DLD1 (cell line): ENCODE data around the gene BBS2.

Experiments used
- in situ Hi-C: cut with HindIII; loops from 2 replicates; pipeline ENCODE4 v1.10.0; 2017; ENCODE audit warnings: low sequenced_read_pairs

Gene BBS2

DNA sequence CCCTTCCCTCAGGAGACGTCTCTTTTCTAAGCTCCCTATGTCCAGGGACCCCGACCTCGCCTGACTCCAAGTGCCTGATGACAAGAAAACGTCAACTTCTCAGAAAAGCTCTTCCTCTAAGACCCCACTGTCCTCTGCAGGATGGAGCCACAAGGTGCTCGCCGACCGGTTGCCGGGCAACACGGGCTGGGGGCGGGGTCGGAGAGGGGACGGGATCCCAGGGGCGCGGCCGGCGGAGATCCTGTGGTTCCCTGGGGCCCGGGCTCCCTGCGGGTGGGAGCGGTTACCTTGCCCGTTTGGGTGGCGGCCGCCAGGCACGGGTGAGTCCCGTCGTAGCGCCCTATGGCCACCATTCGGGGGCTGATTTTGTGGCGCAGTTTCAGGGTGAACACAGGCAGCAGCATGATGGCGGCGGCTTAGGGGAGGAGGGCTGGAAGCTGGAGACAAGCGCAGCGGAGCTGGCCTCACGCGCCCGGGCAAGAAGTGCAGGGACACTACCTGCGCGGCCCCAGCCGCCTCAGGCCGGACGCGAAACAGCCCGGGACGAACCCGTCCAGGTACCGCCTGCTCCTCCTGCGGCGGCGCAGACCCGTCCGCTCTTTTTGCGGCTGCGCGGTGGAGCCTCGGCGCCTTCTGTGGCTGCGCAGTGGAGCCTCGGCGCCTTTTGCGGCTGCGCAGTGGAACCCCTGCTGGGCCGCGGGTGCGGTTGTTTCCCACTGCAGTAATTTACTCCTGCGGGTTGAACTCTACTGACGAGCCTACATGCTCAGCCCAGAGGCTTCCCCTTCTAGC is at the start of gene BBS2:
Gene BBS2 (minus strand): TSS at position 566 of the 792 bp plus-strand sequence. CDS start 162 bp downstream, at position 404.
- in situ Hi-C loops: no loop called here

GRCh38 chr16:56564793-56565477 is 45.1 kb upstream of the BBS2 start, which contains the start of gene MT4:
Gene MT4 (plus strand): TSS chr16:56565073. CDS start chr16:56565129, 56 bp downstream.
- in situ Hi-C loops: no loop called here

DNA sequence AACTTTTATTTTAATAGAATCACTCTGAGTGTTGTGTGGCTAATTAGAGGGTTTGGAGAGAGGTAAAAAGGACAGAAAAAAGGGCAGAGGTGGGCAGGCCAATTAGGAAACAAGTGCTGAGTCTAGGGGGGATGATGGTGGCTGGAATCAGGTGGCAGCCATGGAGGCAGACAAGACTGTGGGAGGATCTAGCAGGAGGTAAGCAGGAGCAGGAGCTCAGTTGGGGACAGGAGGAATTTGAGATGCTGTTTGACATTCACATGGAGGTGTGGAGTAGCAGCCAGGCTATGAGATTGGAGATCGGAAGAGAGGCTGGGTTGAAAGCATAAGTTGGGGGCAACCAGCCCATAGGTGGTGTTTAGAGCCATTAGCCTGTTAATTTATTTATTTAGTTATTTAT is 41.3 kb upstream of the BBS2 start:
- in situ Hi-C loops: no loop called here

DNA sequence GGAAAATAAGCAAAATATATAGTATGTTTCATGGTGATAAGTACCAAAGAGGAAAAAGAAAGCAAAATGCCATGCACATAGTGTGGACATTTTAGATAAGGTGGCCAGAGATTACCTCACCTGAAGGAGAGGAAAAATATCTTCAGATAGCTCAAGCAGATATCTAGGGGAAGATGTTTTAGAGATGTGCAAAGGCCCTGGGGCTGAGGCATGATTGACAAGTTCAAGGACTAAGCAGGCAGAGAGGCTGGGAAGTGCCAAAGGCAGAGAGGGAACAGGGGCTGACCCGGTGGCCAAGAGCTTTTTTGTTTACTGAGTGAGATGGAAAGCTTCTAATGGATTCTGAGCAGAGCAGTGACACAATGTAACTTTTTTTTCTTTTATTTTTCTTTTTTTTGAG is 40.6 kb upstream of the BBS2 start:
- in situ Hi-C loops: no loop called here

GRCh38 chr16:56559109-56559508 is 39.3 kb upstream of the BBS2 start:
- in situ Hi-C loops: no loop called here

DNA sequence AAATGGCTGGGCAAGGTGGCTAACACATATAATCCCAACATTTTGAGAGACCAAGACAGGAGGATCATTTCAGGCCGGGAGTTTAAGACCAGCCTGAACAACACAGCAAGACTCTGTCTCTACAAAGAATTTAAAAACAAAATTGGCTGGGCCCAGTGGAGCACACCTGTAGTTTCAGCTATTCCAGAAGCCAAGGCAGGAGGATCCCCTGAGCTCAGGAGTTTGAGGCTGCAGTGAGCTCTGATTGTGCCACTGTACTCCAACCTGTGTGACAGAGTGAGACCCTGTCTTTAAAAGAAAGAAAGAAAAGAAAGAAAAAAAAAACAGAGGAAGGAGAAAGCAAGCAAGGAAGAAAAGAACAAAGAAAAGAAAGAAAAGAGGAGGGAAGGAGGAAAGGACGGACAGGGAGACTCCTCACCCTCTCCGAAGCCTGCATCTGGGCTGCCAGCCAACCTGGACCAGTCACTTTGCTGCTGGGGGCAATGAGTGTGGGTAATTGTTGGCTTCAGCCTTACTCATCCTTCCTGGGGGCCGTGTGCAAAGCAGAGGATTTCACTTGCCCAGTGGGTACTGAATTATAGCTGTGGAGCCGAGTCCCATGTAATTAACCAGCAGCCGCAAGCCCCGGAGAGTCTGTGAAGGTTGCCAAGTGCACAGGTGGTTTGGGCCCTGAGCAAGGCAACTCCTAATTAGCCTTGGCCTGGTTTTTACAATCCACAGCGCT is 38.4 kb upstream of the BBS2 start:
- in situ Hi-C loops: no loop called here

GRCh38 chr16:56554441-56554840 is 34.6 kb upstream of the BBS2 start:
- in situ Hi-C loops: no loop called here

GRCh38 chr16:56551796-56552738 is 32.2 kb upstream of the BBS2 start:
- in situ Hi-C loops: no loop called here

- in situ Hi-C loops: no loop called here
Measured at GRCh38 chr16:56549744-56550385, 30.0 kb upstream of the BBS2 start.

DNA sequence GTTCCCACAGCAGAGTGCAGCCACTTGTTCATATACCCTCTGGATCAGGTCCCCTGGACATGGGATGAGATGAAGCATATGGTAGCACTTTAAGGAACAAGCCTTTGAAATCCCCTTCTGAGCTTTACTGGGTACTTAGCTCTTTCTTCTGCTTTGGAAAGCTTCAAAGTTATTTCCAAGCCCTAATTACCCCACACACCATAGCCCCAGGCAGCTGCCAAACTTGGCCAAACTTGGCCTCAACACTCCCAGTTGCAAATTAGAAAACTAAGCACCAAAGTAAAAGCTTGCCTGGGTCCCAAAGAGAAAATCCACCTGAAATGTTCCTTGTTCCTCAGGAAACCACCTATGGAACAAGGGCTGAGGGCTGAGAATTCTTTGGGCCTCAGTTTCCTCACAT is 29.3 kb upstream of the BBS2 start:
- in situ Hi-C loops: no loop called here

DNA sequence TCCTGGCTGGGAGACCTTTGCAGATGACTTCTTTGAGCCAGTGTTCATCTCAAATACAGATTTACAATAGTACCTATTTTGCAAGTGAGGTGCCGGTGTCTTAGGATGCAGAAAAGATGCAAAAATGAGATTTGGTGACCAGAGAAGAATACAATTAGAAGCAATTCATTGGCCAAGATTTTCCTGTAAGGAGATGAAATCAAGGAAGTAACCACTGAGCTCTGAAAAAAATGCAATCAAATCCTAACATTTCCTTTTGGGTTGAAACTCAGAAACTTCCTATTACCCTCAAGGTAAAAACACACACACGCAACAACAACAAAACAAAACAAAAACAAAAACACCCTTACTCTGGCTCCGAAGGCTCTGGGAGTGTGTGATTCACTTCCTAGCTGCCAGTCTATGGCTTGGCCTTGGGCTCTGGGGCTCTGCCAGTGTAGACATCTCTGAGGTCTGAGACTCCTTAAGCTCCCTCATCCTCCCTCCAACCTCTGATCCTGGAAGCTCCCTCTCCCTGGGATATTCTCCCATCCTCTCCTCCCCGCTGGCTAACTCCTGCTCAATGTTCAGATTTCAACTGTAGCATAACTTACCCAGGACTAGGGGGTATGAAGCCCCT is 28.2 kb upstream of the BBS2 start:
- in situ Hi-C loops: no loop called here

DNA sequence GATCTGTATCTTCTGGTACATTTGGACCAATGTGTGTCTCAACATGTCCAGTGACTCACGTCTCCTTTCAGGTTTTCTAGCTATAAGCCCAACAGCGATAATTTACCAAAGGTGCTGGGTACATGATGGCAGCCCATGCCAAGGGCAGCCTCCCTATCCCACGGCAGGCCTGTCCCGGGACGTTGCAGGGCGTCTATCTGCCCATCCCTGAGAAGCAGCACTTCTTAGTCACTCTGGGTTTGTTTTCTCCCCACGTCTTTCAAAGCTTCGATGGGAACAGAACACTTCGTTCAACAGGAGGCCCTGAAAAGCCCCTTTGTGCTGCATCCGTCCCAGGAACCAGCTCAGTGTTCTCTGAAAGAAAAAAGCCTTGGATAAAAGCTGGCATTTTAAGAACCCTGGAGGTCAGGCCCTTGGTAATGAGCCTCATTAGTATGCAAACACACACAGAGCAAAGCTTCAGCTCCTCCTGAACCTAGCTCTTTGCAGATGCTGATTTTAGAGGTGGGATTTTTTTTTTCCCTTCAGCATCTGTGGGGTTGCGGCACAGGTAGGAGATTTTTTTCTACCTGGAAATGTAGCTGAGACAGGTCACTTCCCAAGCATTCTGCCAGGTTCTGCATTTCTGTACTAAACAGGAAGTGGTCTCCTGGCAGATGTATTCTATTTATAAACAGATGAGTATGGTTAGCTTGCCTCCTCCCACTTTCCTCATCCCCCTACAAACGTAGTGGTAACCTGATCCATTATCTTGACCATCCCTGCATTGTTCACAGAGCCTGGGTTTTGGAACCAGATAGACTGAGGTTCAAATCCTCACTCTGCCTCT is 27.5 kb upstream of the BBS2 start:
- in situ Hi-C loops: no loop called here

- in situ Hi-C loops: no loop called here
Measured at GRCh38 chr16:56542039-56542438, 22.2 kb upstream of the BBS2 start.

DNA sequence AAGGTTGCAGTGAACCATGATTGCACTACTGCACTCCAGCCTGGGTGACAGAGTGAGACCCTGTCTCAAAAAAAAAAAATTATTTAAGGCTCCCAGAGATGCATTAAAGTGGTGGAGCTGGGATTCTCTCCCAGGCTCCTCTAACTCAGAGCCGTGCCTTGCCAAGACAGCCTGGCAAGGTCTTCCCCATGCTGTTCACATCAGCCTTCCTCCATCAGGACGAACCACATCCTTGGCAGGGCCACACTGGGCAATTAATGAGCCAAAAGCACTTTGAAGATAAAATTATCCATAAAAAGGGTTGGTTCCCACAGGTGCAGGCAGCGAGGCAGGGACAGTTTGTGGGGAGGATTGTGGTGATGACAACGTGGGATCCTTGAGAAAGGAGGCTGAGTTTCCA is 19.8 kb upstream of the BBS2 start:
- in situ Hi-C loops: no loop called here

DNA sequence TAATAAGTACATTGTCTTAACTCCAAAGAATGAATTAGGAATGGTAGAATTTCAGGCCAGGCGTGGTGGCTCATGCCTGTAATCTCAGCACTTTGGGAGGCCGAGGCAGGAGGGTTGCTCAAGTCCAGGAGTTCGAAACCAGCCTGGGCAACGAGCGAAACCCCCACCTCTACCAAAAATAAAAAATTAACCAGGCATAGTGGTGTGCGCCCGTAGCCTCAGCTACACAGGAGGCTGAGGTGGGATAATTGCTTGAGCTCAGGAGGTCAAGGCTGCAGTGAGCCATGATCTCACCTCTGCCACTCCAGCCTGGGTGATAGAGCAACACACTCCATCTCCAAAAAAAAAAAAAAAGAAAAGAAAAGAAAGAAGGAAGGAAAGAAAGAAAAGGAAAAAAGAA is 18.5 kb upstream of the BBS2 start:
- in situ Hi-C loops: no loop called here

GRCh38 chr16:56534847-56535383 is 15.1 kb upstream of the BBS2 start:
- in situ Hi-C loops: no loop called here

DNA sequence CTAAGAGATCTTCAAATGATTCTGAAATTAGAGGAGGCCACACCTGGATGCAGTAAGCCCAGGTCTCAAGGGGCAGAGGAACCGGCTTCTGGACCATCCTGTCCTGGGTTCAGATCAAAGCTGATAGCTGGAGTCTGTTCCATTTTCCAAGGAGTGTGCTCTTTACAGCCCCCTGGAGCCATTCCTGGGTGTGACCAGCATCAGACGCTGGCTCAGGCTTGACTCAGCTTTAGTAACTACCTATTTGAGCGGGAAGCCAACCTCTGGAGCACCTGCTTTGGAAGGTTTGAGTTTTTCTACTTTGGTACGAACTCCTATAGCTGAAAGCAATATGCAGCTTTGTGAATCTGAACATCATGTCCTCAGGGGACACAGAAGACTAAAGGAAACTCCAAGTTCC is 12.9 kb upstream of the BBS2 start:
- in situ Hi-C loops: no loop called here

DNA sequence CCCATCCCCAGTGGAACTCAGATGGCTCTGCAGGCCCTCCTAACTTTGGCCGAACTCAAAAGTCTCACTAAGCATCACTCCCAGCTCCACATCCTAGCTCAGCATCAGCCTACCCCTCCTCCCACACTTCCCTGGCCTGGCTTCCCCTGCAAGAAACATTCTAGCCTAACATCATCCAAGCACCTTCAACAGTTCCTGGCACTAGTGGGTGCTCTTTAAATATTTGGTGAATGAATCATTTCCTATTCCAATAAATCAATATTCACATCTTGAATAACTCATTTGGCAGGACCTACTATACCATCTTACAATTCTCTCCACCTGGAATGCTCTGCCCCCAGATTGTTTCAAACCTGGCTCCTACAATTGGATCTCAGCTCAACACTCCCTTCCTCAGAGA is 11.0 kb upstream of the BBS2 start:
- in situ Hi-C loops: no loop called here

GRCh38 chr16:56525236-56525635 is 5.4 kb upstream of the BBS2 start:
- in situ Hi-C loops: no loop called here
